Omental fat pad (tissue), 4 donors: ENCODE measurements around the gene C1QTNF7. TPM values are rescaled to one million over a fixed set of nuclear protein-coding genes. Genes with fewer than 3 reads are reported as not detected.

ENCODE experiments used
- ATAC-seq: fragments of 150-250 bp; one replicate; pipeline ENCODE4 v1.9.1; 2016; ENCODE audit warnings: mild to moderate bottlenecking, moderate library complexity; ENCODE audit not compliant: low FRiP score
- DNase-seq: peaks from one replicate; pipeline ENCODE4 v3.0.0-alpha.2; 2019; ENCODE audit warnings: low spot score
- total RNA-seq, 4 donors: library from RNA; depleted of rRNA; stranded (reverse); fragments of >200 nt; gene quantifications; one replicate each; pipeline ENCODE4 v1.1.0, GENCODE V29; 2016
- TF ChIP-seq, protein P1 (sequence below), 3 donors: fragments of 450-650 bp; IDR thresholded peaks; one replicate each; pipeline ENCODE4 v1.5.1; 2016 to 2017; ENCODE audit warnings: antibody characterized with exemption in 3 of 3, mild to moderate bottlenecking in 3 of 3, moderate library complexity in 2 of 3

The C1QTNF7 gene
- 1 to 10 TPM; 2.3 to 9.7 (median 5.5) TPM for total RNA-seq

- DNase-seq (no peak), ATAC-seq (no peak)
- TF ChIP-seq, protein P1, sequence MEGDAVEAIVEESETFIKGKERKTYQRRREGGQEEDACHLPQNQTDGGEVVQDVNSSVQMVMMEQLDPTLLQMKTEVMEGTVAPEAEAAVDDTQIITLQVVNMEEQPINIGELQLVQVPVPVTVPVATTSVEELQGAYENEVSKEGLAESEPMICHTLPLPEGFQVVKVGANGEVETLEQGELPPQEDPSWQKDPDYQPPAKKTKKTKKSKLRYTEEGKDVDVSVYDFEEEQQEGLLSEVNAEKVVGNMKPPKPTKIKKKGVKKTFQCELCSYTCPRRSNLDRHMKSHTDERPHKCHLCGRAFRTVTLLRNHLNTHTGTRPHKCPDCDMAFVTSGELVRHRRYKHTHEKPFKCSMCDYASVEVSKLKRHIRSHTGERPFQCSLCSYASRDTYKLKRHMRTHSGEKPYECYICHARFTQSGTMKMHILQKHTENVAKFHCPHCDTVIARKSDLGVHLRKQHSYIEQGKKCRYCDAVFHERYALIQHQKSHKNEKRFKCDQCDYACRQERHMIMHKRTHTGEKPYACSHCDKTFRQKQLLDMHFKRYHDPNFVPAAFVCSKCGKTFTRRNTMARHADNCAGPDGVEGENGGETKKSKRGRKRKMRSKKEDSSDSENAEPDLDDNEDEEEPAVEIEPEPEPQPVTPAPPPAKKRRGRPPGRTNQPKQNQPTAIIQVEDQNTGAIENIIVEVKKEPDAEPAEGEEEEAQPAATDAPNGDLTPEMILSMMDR (IDR thresholded peaks at IDR 0.05), result no peak
These were observed at the start of gene C1QTNF7 for GRCh38 chr4:15427701-15428100. C1QTNF7 (plus strand) TSS chr4:15428033; CDS start chr4:15435744, 7,711 bp downstream.

- TF ChIP-seq, protein P1 (IDR thresholded peaks at IDR 0.05), result no peak
- DNase-seq, result no peak
- ATAC-seq, result no peak
These were observed 49.8 kb upstream of the C1QTNF7 start for GRCh38 chr4:15378062-15378461.

DNA sequence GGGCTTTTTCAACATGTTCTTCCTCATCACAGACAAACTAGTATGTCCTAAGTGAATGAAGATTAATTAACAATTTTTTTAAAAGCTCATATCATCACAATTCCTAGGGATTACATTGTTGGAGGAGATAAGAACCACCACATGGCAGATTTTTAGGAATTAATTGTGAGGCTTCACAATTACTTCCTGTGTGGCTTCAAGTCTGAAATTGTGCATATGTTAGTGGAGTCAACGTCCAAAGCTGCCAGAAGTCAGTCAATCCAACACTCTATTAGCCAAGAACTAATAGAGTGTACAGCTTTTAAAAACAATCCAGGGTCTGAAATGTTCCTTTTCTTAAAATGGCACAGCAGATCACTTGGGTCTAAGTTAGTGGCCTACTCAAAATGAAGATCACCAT, 49.3 kb upstream of the C1QTNF7 start:
- no peak for ATAC-seq
- no peak for DNase-seq
- TF ChIP-seq, protein P1 (IDR thresholded peaks at IDR 0.05), result no peak

- TF ChIP-seq, protein P1 (IDR thresholded peaks at IDR 0.05), result no peak
- no peak for DNase-seq
- ATAC-seq, result no peak
These were observed 46.0 kb upstream of the C1QTNF7 start for GRCh38 chr4:15381806-15382338.

DNA sequence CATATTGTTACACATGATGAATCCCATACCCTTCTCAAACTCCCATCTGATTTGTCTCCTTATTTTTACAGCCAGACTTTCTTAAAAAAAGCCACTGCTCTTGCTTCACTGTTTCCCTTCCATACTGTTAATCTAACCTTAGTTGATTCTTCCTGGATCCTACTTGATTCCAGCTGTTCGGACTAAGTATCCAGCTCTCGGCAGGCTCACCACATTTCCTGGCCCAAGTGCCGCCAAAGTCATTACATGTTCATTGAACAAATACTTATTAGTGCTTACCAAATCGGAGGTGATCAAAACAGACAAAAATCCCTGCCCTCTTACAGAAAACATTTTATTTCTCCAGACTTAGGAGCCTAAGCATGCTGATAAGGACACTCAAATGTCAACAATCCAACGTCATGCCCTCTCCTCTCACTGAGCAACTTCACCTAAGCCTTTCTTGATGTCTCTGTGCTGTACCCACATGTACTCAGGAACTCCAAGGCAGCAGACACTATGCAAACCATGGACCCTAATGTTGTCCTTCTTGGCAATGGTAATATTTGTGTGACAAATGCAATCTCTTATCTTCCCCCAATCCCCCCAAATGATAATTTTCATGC, 45.1 kb upstream of the C1QTNF7 start:
- TF ChIP-seq, protein P1 (IDR thresholded peaks at IDR 0.05), result no peak
- ATAC-seq, result no peak
- no peak for DNase-seq

- no peak for ATAC-seq
- DNase-seq, result no peak
- TF ChIP-seq, protein P1 (IDR thresholded peaks at IDR 0.05), result no peak
These were observed 42.3 kb upstream of the C1QTNF7 start for GRCh38 chr4:15385515-15385914.

- DNase-seq (no peak), ATAC-seq (no peak)
- TF ChIP-seq, protein P1 (IDR thresholded peaks at IDR 0.05), result no peak
These were observed 41.9 kb upstream of the C1QTNF7 start for GRCh38 chr4:15385928-15386327.
